ENCODE results near the gene STX8.

STX8 gene

GRCh38 chr17:9446528-9446927 lies 129.1 kb downstream of the STX8 start:
- no peak for DNase-seq (ENCODE audit: low read depth in 4 of 4, low spot score in 1 of 4)

DNA sequence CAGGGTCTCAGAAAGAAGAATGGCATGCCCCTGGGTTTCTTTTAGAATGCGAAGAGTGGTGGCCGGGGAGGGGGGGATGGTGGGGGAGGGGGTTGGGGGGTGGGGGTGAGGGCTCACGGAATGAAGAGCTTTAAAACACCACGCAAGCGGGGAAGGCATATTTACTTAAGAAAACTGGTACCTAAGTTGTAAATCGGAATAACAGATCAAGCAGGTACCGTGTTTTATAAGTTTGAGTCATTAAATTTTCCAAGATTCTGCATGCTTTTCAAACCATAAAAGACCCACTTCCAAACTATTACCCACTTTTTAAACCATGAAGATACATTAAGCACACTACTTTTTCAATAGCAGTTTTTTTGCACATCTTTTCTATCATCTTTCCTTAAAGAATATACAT lies 130.2 kb downstream of the STX8 start:
- DNase-seq (ENCODE audit: low read depth in 4 of 4, low spot score in 1 of 4), result no peak

DNA sequence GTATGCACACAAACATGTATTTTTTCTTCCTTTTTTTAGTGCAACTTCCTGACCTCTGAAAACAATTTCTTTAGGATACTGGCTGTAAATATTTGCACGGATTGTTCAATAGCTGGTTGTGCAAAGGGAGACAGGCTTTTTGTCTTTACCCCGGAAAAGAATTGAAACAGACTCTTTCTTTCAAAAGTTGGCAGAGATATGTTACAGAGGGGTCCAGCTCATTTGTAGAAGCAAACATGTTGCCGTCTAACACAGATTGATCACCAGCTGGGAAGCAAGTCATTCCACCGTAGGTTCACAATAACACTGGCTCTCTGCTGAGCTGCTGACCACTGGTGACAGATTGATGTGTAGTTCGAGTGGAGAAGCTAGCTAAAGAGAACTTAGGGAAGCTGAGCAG lies 130.9 kb downstream of the STX8 start:
- no peak for DNase-seq (ENCODE audit: low read depth in 4 of 4, low spot score in 1 of 4)

- DNase-seq (ENCODE audit: low read depth in 4 of 4, low spot score in 1 of 4), result no peak
These were observed 131.8 kb downstream of the STX8 start for GRCh38 chr17:9443811-9444210.

- no peak for DNase-seq (ENCODE audit: low read depth in 4 of 4, low spot score in 1 of 4)
These were observed 135.8 kb downstream of the STX8 start for GRCh38 chr17:9439851-9440250.

GRCh38 chr17:9436630-9437029 lies 139.0 kb downstream of the STX8 start:
- DNase-seq (ENCODE audit: low read depth in 4 of 4, low spot score in 1 of 4), result no peak

GRCh38 chr17:9435165-9435564 lies 140.5 kb downstream of the STX8 start:
- no peak for DNase-seq (ENCODE audit: low read depth in 4 of 4, low spot score in 1 of 4)

GRCh38 chr17:9434642-9435057 lies 141.0 kb downstream of the STX8 start:
- no peak for DNase-seq (ENCODE audit: low read depth in 4 of 4, low spot score in 1 of 4)

DNA sequence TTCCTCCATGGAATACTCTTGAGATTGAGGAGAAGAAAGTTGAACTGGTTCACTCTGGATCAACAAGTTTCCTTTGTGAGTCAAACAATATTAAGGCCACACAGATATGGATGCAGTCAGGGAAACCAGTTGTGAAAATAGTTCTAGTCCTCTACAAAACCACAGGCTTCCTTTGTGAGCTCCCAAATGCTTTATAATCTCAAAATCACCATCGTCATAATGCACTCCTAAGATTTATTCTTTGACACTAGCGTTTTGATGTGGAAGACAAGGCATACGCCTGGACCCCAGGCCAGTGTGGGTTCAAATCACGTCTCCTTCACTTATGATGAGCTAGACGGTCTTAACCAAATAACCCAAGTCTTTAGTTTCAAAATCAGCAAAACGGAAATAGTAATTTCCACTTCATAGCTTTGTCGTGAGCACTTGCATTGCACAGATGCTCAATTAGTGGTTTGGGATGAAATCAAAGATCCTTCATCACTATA lies 142.6 kb downstream of the STX8 start:
- no peak for DNase-seq (ENCODE audit: low read depth in 4 of 4, low spot score in 1 of 4)

GRCh38 chr17:9432134-9432885 lies 143.3 kb downstream of the STX8 start:
- no peak for DNase-seq (ENCODE audit: low read depth in 4 of 4, low spot score in 1 of 4)

DNA sequence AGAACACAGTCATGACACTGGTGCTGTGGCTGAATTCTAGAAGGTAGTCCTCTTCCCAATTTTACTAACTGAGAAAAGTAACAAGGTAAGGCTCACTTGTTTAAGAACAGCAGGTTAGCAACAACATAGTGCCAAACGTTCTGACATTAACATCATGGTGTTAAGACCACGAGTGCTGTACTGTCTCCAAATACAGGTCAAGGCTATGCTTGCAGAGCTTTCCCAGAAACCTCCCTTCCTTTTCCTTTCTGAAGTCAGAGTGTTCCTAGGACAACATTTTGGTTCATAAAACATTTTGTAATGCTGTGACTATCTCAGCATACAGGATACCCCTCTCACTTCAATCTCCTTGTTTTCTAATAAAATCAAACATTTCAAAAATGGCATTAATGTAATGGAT lies 144.0 kb downstream of the STX8 start:
- DNase-seq (ENCODE audit: low read depth in 4 of 4, low spot score in 1 of 4), result no peak

- DNase-seq (ENCODE audit: low read depth in 4 of 4, low spot score in 1 of 4), result no peak
These were observed 147.9 kb downstream of the STX8 start for GRCh38 chr17:9427465-9428315.

DNA sequence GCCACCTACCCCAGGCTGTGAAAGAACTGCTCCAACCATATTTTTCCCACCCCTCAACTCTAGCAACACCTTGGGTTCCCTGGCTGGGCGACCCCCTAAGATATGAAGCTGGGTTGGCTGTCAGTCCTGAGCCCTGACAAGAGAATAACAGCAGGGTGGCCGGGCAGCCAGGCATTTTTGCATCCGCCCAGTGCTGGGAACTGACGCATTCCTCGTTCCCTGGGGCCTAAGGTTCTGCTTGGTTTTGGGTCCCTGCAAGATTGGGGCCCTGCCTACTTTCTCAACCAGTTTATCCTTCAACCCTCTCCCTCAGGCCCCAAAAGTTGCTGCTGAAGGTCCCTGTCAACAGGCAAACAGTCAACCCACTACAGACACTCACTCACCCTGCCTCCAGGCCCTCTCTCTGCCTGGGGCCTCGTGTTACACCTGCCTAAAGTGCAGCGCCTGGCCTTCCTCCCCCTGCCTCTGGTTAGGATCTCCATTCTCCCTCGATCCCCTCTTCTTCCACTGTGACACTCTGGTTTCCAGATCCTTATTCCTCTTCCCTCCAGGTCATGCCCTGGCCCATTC lies 151.5 kb downstream of the STX8 start:
- DNase-seq (ENCODE audit: low read depth in 4 of 4, low spot score in 1 of 4), result no peak

DNA sequence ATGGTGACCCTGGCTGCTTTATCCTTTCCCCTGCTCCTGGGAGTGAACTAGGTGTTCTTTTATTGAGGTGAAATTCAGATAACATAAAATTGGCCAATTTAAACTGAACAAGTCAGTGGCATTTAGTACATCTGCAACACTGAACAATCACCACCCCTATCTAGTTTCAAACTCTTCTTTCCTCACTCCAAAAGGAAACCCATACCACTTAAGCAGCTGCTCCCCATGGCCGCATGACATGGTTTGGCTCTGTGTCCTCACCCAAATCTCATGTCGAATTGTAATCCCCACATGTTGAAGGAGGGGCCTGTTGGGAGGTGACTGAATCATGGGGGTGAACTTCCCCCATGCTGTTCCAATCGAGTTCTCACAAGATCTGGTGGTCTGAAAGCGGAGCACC lies 154.1 kb downstream of the STX8 start:
- DNase-seq (ENCODE audit: low read depth in 4 of 4, low spot score in 1 of 4), result no peak

DNA sequence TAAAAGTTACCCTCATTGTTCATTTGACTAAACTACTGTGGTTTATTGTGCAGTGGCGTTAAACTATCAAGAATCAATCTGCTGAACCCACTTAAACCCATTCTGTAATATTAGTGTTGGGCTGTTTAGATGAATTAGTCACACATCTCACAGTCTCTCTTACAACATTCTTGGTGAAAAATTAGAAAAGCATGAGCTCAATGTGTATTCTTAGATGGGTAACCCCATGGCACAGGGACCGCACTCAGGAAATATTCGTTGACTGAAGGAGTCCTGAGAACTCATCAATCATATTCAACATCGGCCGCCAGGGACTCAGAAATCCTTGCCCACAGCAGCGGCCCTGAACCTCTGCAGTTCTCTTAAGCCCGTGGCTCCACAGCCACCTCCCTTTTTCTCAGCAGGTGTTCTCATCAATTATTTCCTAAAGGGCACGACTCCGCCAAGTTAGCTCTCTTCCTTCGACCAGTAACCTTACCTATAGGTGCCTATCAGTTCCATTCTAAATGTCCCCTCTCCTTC lies 155.6 kb downstream of the STX8 start:
- DNase-seq (ENCODE audit: low read depth in 4 of 4, low spot score in 1 of 4), result no peak

GRCh38 chr17:9414471-9414870 lies 161.1 kb downstream of the STX8 start:
- DNase-seq (ENCODE audit: low read depth in 4 of 4, low spot score in 1 of 4), result no peak

- no peak for DNase-seq (ENCODE audit: low read depth in 4 of 4, low spot score in 1 of 4)
These were observed 164.9 kb downstream of the STX8 start for GRCh38 chr17:9410737-9411136.

- no peak for DNase-seq (ENCODE audit: low read depth in 4 of 4, low spot score in 1 of 4)
These were observed 165.3 kb downstream of the STX8 start for GRCh38 chr17:9410301-9410700.

DNA sequence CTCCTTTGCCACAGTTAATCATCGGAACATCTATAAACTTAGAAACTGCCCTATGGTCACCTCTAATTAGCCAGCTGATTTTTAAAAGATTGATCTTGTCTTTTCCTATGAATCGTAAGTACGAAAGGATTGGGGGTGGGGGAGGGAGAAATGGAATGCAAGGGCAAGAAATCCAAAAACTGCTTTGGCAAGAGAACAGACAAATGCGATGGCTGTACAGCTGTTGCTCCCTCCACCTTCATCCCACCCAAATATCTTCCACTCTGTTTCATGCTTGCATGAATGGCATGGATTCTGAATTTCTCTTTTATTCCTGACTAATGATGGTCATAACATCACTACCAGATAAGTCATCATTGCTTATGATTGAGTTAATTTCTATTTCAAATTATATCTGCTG lies 165.7 kb downstream of the STX8 start:
- no peak for DNase-seq (ENCODE audit: low read depth in 4 of 4, low spot score in 1 of 4)

DNA sequence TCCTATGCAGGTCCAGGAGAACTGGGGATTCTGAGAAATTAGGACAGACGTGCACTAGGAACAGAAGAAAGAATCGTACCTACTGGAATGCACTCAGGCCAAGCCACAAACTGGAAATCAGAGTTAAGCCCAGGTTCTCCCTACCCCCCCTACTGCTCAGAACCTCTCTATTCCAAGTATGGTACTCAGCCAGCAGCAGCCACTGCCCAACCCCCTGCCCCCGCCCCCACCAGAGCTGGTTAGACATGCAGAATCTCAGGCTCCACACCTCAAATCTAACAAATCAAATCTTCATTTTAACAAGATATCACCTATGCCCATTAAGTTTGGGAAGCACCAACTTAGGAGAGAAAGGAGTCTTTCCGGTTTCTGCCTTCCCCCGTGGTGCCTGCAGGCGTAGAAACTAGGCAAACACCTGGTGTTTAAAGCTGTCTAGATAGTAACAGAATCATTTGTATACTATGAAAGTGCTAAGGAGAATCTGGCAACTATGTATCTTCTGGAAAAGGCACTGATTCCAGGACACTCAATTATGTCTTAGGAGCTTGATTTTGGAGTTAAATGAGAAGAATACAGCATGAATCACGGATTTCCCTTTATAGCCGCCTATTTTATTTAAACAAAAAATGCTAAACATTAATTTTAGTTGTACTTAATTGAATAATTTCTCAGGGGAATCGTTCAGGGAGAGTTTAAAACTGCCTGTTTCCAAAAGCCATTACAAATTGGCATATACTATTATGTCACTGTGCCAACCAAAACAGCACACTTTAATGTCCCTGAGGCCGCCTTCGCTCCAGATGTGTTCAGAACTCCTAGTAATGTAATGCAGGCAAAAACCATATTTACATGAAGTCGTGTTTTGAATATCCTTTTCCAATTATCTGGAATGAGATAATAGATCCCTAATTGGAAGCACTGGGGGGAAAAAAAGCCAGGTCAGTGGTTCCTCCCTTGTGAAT lies 166.5 kb downstream of the STX8 start:
- DNase-seq (ENCODE audit: low read depth in 4 of 4, low spot score in 1 of 4), result no peak

GRCh38 chr17:9408381-9408780 lies 167.2 kb downstream of the STX8 start:
- DNase-seq (ENCODE audit: low read depth in 4 of 4, low spot score in 1 of 4), result no peak
